ENCODE measurements around the gene APPBP2. TPM values are rescaled to one million over a fixed set of nuclear protein-coding genes. Genes with fewer than 3 reads are reported as not detected.
A peak's percentile ranks its signal among the peaks of the same experiment; 100 is the strongest.
"Not testable (repeated sequence)": the region's sequence is repeated elsewhere in the genome, so short reads cannot be mapped to it uniquely, and the experiment has no call there.

Gene APPBP2
- 10 to 100 TPM; 41.0 to 72.6 (median 67.1) TPM for polyA plus RNA-seq (ENCODE audit: insufficient read depth in 1 of 5, insufficient read length in 5 of 5, low replicate concordance in 1 of 5)
- long read RNA-seq, donor 1, full-length matches to known transcripts: 17 of 17 reads
- long read RNA-seq, donor 1, partial matches to known transcripts: 0 of 17 reads
- long read RNA-seq, donor 1, other reads (novel, unspliced or antisense): 0 of 17 reads
- long read RNA-seq, donor 2, full-length matches to known transcripts: 5 of 5 reads
- long read RNA-seq, donor 2, partial matches to known transcripts: 0 of 5 reads
- long read RNA-seq, donor 2, other reads (novel, unspliced or antisense): 0 of 5 reads
- long read RNA-seq, donor 3, full-length matches to known transcripts: 8 of 8 reads
- long read RNA-seq, donor 3, partial matches to known transcripts: 0 of 8 reads
- long read RNA-seq, donor 3, other reads (novel, unspliced or antisense): 0 of 8 reads
- long read RNA-seq, donor 4, full-length matches to known transcripts: 4 of 12 reads
- long read RNA-seq, donor 4, partial matches to known transcripts: 8 of 12 reads
- long read RNA-seq, donor 4, other reads (novel, unspliced or antisense): 0 of 12 reads
- long read RNA-seq, donor 5, full-length matches to known transcripts: 9 of 14 reads
- long read RNA-seq, donor 5, partial matches to known transcripts: 5 of 14 reads
- long read RNA-seq, donor 5, other reads (novel, unspliced or antisense): 0 of 14 reads
- long read RNA-seq, donor 6, full-length matches to known transcripts: 10 of 28 reads
- long read RNA-seq, donor 6, partial matches to known transcripts: 6 of 28 reads
- long read RNA-seq, donor 6, other reads (novel, unspliced or antisense): 12 of 28 reads
- long read RNA-seq, donor 7, full-length matches to known transcripts: 18 of 18 reads
- long read RNA-seq, donor 7, partial matches to known transcripts: 0 of 18 reads
- long read RNA-seq, donor 7, other reads (novel, unspliced or antisense): 0 of 18 reads
- long read RNA-seq, donor 8, full-length matches to known transcripts: 5 of 5 reads
- long read RNA-seq, donor 8, partial matches to known transcripts: 0 of 5 reads
- long read RNA-seq, donor 8, other reads (novel, unspliced or antisense): 0 of 5 reads

- peak; percentile 92 to 95 for DNase-seq
These were observed at the start of gene APPBP2 for GRCh38 chr17:60525685-60526514. Gene APPBP2, minus strand, starts transcription at chr17:60526242. Its CDS starts 311 bp downstream, at chr17:60525931.

- DNase-seq: no peak
These were observed 47.4 kb upstream of the APPBP2 start for GRCh38 chr17:60573236-60574051.

- no peak for DNase-seq
These were observed 39.2 kb upstream of the APPBP2 start for GRCh38 chr17:60565233-60565632.

- DNase-seq: no peak
These were observed 37.7 kb upstream of the APPBP2 start for GRCh38 chr17:60563743-60564142.

GRCh38 chr17:60562421-60562820 is 36.4 kb upstream of the APPBP2 start:
- DNase-seq: no peak

- no peak for DNase-seq
These were observed 34.8 kb upstream of the APPBP2 start for GRCh38 chr17:60560860-60561257.

- DNase-seq: no peak
These were observed 34.2 kb upstream of the APPBP2 start for GRCh38 chr17:60559995-60560859.

- no peak for DNase-seq
These were observed 33.6 kb upstream of the APPBP2 start for GRCh38 chr17:60559659-60559994.

- DNase-seq: no peak
These were observed 31.8 kb upstream of the APPBP2 start for GRCh38 chr17:60557805-60558204.

GRCh38 chr17:60555786-60556185 is 29.7 kb upstream of the APPBP2 start:
- no peak for DNase-seq

GRCh38 chr17:60554377-60554788 is 28.3 kb upstream of the APPBP2 start:
- no peak for DNase-seq

GRCh38 chr17:60552255-60552654 is 26.2 kb upstream of the APPBP2 start:
- not testable (repeated sequence) for DNase-seq

- no peak for DNase-seq
These were observed 22.9 kb upstream of the APPBP2 start for GRCh38 chr17:60548990-60549389.

GRCh38 chr17:60545465-60546191 is 19.6 kb upstream of the APPBP2 start:
- DNase-seq: no peak

GRCh38 chr17:60542071-60542470 is 16.0 kb upstream of the APPBP2 start:
- DNase-seq: no peak

GRCh38 chr17:60540460-60540859 is 14.4 kb upstream of the APPBP2 start:
- no peak for DNase-seq

- DNase-seq: no peak
These were observed 13.8 kb upstream of the APPBP2 start for GRCh38 chr17:60539807-60540206.

GRCh38 chr17:60538726-60539125 is 12.7 kb upstream of the APPBP2 start:
- DNase-seq: no peak
